HG03354 (cell line): Measurements from ENCODE around the gene FREM3.
A peak's percentile ranks its signal among the peaks of the same experiment; 100 is the strongest.
"Not testable (repeated sequence)": the region's sequence is repeated elsewhere in the genome, so short reads cannot be mapped to it uniquely, and the experiment has no call there.

ENCODE experiments used
- ATAC-seq: cut with Tn5 transposase; IDR thresholded peaks from one replicate; pipeline ENCODE4 v1.9.1; 2021; ENCODE audit warnings: mild to moderate bottlenecking; ENCODE audit not compliant: unreplicated experiment, poor library complexity, severe bottlenecking

Gene FREM3

GRCh38 chr4:143673629-143674028, 26.8 kb downstream of the FREM3 start:
- not testable (repeated sequence) for ATAC-seq

DNA sequence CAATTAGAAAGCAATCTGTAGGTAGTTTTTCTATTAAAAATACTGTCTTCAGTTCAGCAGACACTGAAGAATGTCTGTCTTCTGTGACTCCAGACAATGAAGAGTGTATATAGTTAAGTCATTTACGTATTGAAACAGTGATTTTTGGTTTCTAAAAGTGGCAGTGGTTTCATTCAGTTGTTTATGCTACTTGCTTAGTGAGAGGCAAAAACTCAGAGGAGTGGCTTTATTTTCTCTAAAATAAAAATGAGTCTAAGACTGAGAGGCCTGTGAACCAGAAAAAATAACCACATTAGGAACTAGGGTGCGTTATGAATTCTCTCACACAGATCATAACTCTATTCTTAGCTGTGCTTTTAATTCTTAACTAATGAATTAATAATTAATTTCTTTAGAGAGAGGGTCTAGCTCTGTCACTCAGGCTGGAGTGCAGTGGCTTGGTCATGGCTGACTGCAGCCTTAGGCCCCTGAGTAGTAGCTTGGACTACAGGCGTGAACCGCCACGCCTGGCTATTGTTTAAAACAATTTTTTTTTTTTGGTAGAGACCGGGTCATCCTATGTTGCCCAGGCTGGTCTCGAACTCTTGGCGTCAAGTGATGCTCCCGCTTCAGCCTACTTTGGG, 31.4 kb downstream of the FREM3 start:
- peak; percentile 97 for ATAC-seq

DNA sequence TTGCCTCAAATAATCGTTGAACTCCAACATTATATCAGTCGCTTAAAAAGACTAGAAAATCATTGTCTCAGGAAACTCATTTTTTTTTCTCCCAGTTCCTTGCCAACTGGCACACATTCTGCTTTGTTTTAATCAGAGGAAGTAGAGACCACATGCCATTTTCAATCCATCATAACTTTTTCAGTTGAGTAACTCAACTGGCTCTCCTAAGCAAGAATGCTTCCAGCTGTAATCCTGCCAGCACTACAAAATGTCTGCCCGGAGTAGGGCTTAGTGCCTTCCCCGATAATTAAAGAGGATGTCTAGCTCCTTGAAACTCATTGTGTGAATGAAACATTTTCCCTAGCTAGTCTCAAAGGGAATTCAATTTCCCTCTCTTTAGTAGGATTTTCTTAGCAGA, 33.0 kb downstream of the FREM3 start:
- ATAC-seq = no peak

DNA sequence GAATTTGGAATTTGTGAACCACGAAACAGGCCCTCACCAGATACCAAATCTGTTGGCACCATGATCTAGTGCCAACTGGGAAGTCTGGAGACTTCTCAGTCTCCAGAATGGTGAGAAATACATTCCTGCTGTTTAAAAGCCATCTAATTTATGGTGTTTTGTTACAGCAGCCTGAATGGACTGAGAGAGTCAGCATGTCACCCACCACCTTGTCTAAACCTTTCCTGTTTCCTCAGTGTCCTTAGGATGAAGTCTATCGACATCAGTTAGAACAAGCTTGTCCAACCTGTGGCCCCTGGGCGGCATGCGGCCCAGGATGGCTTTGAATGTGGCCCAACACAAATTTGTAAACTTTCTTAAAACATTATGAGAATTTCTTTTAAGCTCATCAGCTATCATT, 42.1 kb downstream of the FREM3 start:
- no peak for ATAC-seq

DNA sequence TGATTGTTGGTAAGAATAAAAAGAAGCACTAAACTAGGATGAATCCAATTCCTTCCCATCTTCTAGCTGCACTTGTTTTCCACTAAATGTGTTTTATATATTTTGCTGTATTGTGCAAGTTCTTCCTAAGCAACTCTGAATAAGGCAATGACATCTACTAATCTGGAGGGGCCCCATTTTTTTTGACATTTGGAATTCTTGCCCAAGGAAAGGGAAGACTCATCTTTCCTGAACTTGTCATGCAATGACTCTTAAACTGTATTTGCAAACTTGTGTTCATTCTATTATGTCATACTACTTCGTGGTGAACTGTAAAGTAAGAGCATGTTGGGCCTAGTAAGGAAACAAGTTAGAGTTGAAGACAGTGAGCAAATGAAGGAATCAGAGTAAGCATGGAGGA, 45.9 kb downstream of the FREM3 start:
- no peak for ATAC-seq

GRCh38 chr4:143653031-143653430, 47.4 kb downstream of the FREM3 start:
- ATAC-seq = no peak

- ATAC-seq = peak; percentile 58
Measured at GRCh38 chr4:143643399-143643798, 57.1 kb downstream of the FREM3 start.

GRCh38 chr4:143642611-143643010, 57.9 kb downstream of the FREM3 start:
- ATAC-seq = no peak

DNA sequence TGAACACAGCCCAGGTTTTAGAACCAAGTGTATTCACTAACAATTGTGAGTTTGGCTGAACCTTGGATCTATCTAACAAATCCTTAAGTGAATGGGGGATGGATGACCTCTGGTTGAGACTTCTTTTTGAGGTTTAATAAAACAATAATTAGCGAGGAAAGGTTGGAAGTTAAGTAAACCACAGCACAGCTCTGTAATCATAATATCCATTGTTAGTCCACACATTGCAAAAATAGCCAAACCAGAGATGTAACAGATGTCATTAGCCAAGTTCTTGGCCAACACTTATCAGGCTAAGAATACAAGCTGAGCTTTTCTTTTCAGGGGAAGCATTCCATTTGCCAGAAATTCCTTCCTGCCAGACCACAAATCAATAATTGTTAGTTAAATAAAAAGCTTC, 59.1 kb downstream of the FREM3 start:
- no peak for ATAC-seq

GRCh38 chr4:143634763-143635162, 65.7 kb downstream of the FREM3 start:
- ATAC-seq = no peak

- ATAC-seq = no peak
Measured at GRCh38 chr4:143633833-143634232, 66.6 kb downstream of the FREM3 start.

GRCh38 chr4:143626134-143626911, 74.2 kb downstream of the FREM3 start:
- ATAC-seq = no peak

- ATAC-seq = no peak
Measured at GRCh38 chr4:143625632-143626031, 74.8 kb downstream of the FREM3 start.

DNA sequence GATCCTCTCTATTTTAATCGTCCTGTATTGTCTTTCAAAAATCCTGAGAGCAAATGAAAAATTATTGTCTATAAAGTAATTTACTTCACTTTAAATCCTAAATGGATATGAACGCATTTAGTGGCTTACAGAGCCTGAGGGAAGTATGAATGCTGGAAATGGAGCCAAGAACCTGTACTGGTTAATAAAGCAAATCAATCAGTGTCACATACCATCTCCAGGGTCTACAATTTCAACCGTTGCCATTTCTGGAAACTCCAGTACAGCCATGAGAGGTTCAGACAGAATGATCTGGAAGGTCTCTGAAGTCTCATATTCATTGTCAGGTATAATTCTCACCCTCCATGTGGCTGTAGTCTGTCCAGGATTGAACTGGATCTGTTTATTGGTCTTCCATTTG, 76.6 kb downstream of the FREM3 start:
- ATAC-seq = no peak

GRCh38 chr4:143618811-143619210, 81.7 kb downstream of the FREM3 start:
- ATAC-seq = no peak

DNA sequence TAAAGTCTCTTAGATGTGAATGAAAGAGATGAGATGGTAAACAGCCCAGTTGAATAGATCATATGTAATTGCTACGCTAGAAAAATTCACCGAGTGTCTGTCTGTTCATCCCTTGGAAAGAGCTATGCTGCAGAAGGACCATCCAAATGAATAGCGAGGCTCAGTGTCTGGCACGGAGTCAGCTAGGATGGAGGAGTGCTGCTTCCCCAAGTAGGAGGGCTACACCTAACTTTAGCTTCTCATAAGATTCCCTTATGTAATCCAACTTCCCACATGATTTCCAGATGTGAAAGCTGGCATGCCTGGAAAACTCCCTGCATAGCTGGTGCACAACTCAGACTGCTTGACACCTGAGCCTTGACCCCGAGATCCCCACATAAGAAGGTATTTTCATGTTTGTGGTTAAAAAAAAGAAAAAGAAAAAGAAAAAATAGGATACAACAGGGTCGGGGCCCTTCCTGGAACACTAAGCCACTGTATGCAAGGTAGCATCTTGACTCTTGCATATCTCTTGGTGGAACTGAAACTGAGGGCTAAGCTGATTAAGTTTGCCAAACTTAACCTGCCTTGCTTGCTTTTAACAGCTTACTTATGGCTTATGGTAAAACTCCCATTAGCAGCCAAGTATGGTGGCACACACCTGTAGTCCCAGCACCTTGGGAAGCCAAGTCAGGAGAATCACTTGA, 82.3 kb downstream of the FREM3 start:
- ATAC-seq = no peak

DNA sequence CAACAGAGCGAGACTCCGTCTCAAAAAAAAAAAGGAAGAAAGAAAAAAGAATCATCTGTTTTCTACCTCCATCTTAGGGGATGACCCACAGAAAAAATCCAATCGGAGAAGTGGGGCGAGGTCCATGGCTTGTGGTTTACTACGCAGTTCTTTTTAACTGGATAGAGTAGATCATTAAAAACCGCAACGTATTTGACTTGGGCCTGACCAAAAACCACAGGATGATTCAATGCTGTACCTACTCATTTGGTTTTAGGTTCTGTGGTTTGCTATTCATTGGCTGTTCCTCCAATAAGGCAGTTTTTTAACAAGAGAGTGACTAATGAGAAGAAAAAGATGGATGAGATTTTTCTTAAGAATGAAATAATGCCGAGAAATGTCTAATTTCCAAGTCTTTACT, 83.7 kb downstream of the FREM3 start:
- peak; percentile 96 for ATAC-seq

DNA sequence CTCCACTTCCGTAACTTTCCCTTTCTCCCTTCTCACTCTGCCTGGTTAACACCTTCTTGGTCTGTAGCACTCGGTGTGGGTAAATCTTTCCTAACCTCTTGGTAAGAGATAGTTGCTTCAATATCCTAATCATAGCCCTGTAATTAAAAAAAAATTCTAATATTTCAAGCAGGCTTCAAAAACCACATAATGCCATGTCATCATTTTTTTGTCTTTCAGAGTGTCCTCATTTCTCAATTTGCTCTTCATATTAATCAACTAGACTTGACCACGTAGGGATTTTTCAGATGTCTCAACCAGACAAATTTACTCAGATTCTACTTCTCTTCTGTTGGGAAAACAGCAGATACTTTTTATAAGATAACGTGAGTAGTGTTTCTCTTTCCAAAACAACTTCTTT, 91.0 kb downstream of the FREM3 start:
- no peak for ATAC-seq

GRCh38 chr4:143606480-143606879, 94.0 kb downstream of the FREM3 start:
- no peak for ATAC-seq

DNA sequence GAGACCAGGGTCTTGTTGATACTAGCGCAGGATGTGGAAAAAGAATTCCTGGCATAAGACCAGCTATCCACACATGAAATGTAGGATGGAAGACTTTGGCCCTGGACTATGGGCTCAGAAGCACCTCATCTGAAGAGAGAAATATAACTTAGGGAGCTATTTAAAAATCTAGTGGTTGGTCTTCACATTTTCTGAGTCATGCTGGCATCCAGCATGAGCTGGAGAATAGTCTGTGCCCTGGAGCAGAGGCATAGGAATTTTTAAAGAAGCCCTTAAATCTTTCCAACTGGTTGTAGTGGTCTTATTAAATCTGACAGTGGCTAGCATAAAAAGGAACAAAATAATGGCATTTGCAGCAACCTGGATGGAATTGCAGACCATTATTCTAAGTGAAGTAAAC, 100.6 kb downstream of the FREM3 start:
- ATAC-seq = no peak

DNA sequence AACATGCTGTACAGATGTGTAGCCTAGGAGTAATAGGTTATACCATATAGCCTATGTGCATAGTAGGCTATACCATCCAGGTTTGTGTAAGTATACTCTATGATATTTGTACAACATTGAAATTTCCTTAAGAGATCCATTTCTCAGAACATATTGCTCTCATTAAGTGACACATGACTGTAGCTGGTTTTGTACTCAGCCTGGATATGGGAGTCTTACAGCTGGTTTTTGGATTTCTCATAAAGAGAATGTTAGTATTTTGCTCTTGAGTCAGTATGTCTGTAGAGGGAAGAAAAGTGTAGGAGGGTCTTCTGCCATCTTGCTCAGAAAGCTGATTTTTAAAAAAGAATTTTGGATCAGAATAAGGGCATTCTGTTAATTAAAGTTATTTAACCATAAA, 101.7 kb downstream of the FREM3 start:
- no peak for ATAC-seq
